Lung (tissue), 12 donors: ENCODE measurements around the gene MAPK12. TPM values are rescaled to one million over a fixed set of nuclear protein-coding genes. Genes with fewer than 3 reads are reported as not detected.

Source experiments
- ATAC-seq: fragments of 200-7000 bp; cut with Tn5 transposase; one replicate; pipeline ENCODE4 v1.9.1; 2020; ENCODE audit warnings: moderate number of reproducible peaks; ENCODE audit not compliant: insufficient read depth, low FRiP score
- DNase-seq, 3 donors: peaks; one replicate each; pipeline ENCODE4 v3.0.0-alpha.2; 2013 to 2017
- H3K27ac ChIP-seq, 2 donors: one replicate each; pipeline ENCODE4 v1.5.1; 2013; ENCODE audit warnings: mild to moderate bottlenecking in 2 of 2, moderate library complexity in 2 of 2, control low read depth in 1 of 2, inconsistent platforms in 1 of 2, low read depth in 1 of 2, low read length in 1 of 2
- H3K27me3 ChIP-seq, 3 donors: one replicate each; pipeline ENCODE4 v1.5.1; 2013; ENCODE audit warnings: low read length in 2 of 3; ENCODE audit not compliant: control insufficient read depth in 3 of 3, insufficient read depth in 3 of 3
- H3K36me3 ChIP-seq, 4 donors: one replicate each; pipeline ENCODE4 v1.5.1; 2013; ENCODE audit warnings: low read length in 4 of 4, mild to moderate bottlenecking in 1 of 4, moderate library complexity in 1 of 4; ENCODE audit not compliant: control insufficient read depth in 4 of 4, insufficient read depth in 4 of 4
- H3K4me1 ChIP-seq, 5 donors: one replicate each; pipeline ENCODE4 v1.5.1; 2013; ENCODE audit warnings: low read length in 5 of 5, mild to moderate bottlenecking in 2 of 5, moderate library complexity in 1 of 5; ENCODE audit not compliant: control insufficient read depth in 5 of 5, insufficient read depth in 5 of 5
- H3K4me3 ChIP-seq: one replicate; pipeline ENCODE4 v1.5.1; 2013; ENCODE audit warnings: mild to moderate bottlenecking, control low read depth, moderate library complexity
- H3K9ac ChIP-seq, 2 donors: one replicate each; pipeline ENCODE4 v1.5.1; 2013; ENCODE audit warnings: low read length in 2 of 2, control low read depth in 1 of 2; ENCODE audit not compliant: insufficient read depth in 1 of 2
- H3K9me3 ChIP-seq, 4 donors: one replicate each; pipeline ENCODE4 v1.5.1; 2013; ENCODE audit warnings: low read length in 3 of 4, mild to moderate bottlenecking in 1 of 4, moderate library complexity in 1 of 4; ENCODE audit not compliant: control insufficient read depth in 4 of 4, insufficient read depth in 3 of 4
- WGBS, 2 donors: extraction: QIAGEN DNeasy Blood & Tissue Kit; methylation state at CpG; one replicate each; pipeline ENCODE4 v1.1.7; 2013; 5-methylcytosine and 5-hydroxymethylcytosine counted together
- polyA plus RNA-seq, 2 donors: library from polyadenylated mRNA; stranded (reverse); fragments of 200-250 nt; gene quantifications; one replicate each; pipeline ENCODE4 v1.2.1, GENCODE V29; 2013
- total RNA-seq, 2 donors: library from RNA; depleted of rRNA in 1 of 2; stranded (reverse); fragments of >200 nt in 1 of 2; gene quantifications; one replicate each; pipeline ENCODE4 v1.2.1, GENCODE V29; 2014 to 2021
- TF ChIP-seq, protein P1 (sequence below): IDR thresholded peaks from 2 replicates; pipeline ENCODE4 v1.5.1; 2012; ENCODE audit warnings: mild to moderate bottlenecking; ENCODE audit errors: control extremely low read depth, extremely low read depth
- donor health status: control.
- donor health status: control.
- donor health status: Bipolar disorder and iron deficiency.
- donor health status: healthy.
- donor health status: DM: yes; HTN: yes; CAD: no.

The MAPK12 gene
- total and polyA plus RNA-seq, 4 donors, result 10.4 to 13.1 (median 11.9) TPM

DNA sequence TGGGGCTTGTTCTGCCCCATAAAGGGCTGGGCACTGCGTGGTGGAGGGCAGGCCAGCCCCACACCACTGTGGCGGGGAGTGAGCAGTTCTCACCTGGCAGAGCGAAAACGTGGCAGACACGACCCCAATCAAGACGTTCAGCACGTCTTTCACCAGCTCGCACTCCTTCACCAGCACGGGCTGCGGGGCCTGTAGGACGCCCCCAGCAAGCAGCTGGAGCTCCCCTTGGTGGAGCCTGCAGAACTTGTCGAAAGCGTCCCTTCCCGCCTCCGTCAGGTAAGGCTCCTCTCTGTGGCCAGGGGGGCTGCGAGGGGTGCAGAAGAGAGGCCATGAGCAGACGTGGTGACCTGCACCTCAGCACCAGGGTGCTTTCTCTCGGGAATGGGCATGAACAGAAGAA is 28.3 kb downstream of the MAPK12 start:
- no peak for ATAC-seq

GRCh38 chr22:50232481-50233151 is 28.9 kb downstream of the MAPK12 start:
- DNase-seq, result no peak
- ATAC-seq, result no peak

More for the DNA sequence above, 28.3 kb downstream of the MAPK12 start:
- TF ChIP-seq, protein P1, sequence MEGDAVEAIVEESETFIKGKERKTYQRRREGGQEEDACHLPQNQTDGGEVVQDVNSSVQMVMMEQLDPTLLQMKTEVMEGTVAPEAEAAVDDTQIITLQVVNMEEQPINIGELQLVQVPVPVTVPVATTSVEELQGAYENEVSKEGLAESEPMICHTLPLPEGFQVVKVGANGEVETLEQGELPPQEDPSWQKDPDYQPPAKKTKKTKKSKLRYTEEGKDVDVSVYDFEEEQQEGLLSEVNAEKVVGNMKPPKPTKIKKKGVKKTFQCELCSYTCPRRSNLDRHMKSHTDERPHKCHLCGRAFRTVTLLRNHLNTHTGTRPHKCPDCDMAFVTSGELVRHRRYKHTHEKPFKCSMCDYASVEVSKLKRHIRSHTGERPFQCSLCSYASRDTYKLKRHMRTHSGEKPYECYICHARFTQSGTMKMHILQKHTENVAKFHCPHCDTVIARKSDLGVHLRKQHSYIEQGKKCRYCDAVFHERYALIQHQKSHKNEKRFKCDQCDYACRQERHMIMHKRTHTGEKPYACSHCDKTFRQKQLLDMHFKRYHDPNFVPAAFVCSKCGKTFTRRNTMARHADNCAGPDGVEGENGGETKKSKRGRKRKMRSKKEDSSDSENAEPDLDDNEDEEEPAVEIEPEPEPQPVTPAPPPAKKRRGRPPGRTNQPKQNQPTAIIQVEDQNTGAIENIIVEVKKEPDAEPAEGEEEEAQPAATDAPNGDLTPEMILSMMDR, result no peak
- no peaks in the 10 kb centered on the region for H3K4me1 ChIP-seq
- no peak overlapping the region for H3K4me3 ChIP-seq
- no peak overlapping the region for H3K27ac ChIP-seq
- no peaks in the 10 kb centered on the region for H3K9me3 ChIP-seq
- DNase-seq, result no peak
- 93 to 95% methylated on average over 18 of the region's 18 CpGs for WGBS, 2 donors
- peaks cover 0 to 40% (median 13%) of the 10 kb centered on the region in 4 donors for H3K36me3 ChIP-seq
- no peak overlapping the region for H3K9ac ChIP-seq
- no peaks in the 10 kb centered on the region for H3K27me3 ChIP-seq

DNA sequence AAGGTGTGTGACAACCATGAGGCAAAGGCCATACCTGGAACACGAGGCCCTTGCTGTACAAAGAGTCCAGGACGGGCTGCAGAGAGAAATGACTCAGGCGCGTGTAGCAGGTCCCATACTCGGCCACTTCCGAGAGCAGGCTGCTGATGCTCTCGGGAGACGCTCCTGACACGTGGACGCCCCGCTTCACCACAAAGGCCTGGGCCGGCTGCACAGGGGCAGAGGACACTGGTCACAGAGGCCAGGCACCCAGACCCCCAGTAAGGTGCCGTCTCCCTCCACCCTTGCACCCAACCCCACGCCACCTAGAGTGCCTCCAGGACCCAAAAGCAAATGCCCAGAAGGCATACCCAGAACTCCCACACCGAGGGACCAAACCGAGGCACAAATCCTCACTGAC is 32.1 kb downstream of the MAPK12 start:
- no peak overlapping the region for H3K4me3 ChIP-seq
- TF ChIP-seq, protein P1, result no peak
- DNase-seq, result no peak

More at GRCh38 chr22:50232481-50233151, 28.9 kb downstream of the MAPK12 start:
- no peak overlapping the region for H3K4me3 ChIP-seq
- H3K9ac ChIP-seq, result no peak overlapping the region
- no peaks in the 10 kb centered on the region for H3K9me3 ChIP-seq
- no peaks in the 10 kb centered on the region for H3K27me3 ChIP-seq
- TF ChIP-seq, protein P1, result no peak
- no peaks in the 10 kb centered on the region for H3K4me1 ChIP-seq
- H3K36me3 ChIP-seq, result peaks cover 0 to 44% (median 14%) of the 10 kb centered on the region in 4 donors
- no peak overlapping the region for H3K27ac ChIP-seq
- WGBS, 2 donors, result 94 to 96% methylated on average over 20 of the region's 20 CpGs

More for the DNA sequence above, 32.1 kb downstream of the MAPK12 start:
- Histone ChIP-seq H3K27ac (no peak overlapping the region), H3K4me1 (no peaks in the 10 kb centered on the region), H3K27me3 (no peaks in the 10 kb centered on the region), H3K9ac (no peak overlapping the region), H3K9me3 (no peaks in the 10 kb centered on the region), H3K36me3 (peaks cover 0 to 63% (median 21%) of the 10 kb centered on the region in 4 donors)
- ATAC-seq, result no peak
- 97% methylated on average over 16 of the region's 16 CpGs for WGBS, 2 donors
